GM23248 (cell line): ENCODE results near the gene LDLRAD4.

Experiments
- EZH2 ChIP-seq: fragments of 200-600 bp; sonication (generic); IDR thresholded peaks from 2 replicates; pipeline ENCODE4 v1.6.1; 2018; ENCODE audit warnings: antibody characterized with exemption, mild to moderate bottlenecking; ENCODE audit not compliant: insufficient read depth, poor library complexity, severe bottlenecking
- EZH2phosphoT487 ChIP-seq: fragments of 200-600 bp; sonication (generic); IDR thresholded peaks from 2 replicates; pipeline ENCODE4 v1.6.1; 2018; ENCODE audit warnings: antibody characterized with exemption, moderate library complexity, mild to moderate bottlenecking, low read depth; ENCODE audit not compliant: insufficient read depth

GRCh38 chr18:13544953-13545352, 326.4 kb downstream of the LDLRAD4 start:
- TF ChIP-seq EZH2phosphoT487 (no peak), EZH2 (no peak)
